GM12878 (cell line): ENCODE data around the gene SSH2. TPM values are rescaled to one million over a fixed set of nuclear protein-coding genes. Genes with fewer than 3 reads are reported as not detected.

Experiments used
- ATAC-seq: fragments of 200-7000 bp; cut with Tn5 transposase; 3 replicates; pipeline ENCODE4 v1.9.1; 2020; ENCODE audit warnings: mild to moderate bottlenecking, moderate library complexity
- BruUV-seq: library from RNA; stranded (reverse); fragments of 400-500 nt; replicated peaks from 2 replicates; lab custom pipeline; 2021; lab: Mats Ljungman, UMichigan
- CTCF ChIA-PET: fragments of 300-600 bp; sonication (Branson Sonifier 250); formaldehyde crosslinking; extraction: SDS; loops from one replicate; lab custom pipeline; 2021; ENCODE audit warnings: inconsistent platforms; lab: Yijun Ruan, JAX
- POLR2A ChIA-PET: fragments of 350-600 bp; formaldehyde crosslinking; extraction: SDS; loops from one replicate; lab custom pipeline; 2021; ENCODE audit warnings: inconsistent platforms; lab: Charles Lee
- RAD21 ChIA-PET: fragments of 300-600 bp; sonication (Branson Sonifier 250); formaldehyde crosslinking; loops from one replicate; lab custom pipeline; 2023; ENCODE audit warnings: antibody characterized with exemption; ENCODE audit not compliant: unreplicated experiment; lab: Charles Lee
- SMC1A ChIA-PET: fragments of 300-600 bp; sonication (Branson Sonifier 250); formaldehyde crosslinking; loops from one replicate; lab custom pipeline; 2023; ENCODE audit not compliant: unreplicated experiment, uncharacterized antibody; lab: Charles Lee
- DNase-seq: peaks from one replicate; pipeline ENCODE4 v3.0.0-alpha.2; 2011; ENCODE audit warnings: low read depth, low spot score
- FAIRE-seq: peaks from 3 replicates; lab custom pipeline; 2011; peaks lifted over from hg19 to GRCh38; lab: Jason Lieb, UNC
- H2AFZ ChIP-seq: 2 replicates; pipeline ENCODE4 v1.6.0; 2011; ENCODE audit warnings: low read depth, low read length, control low read depth; ENCODE audit not compliant: control insufficient read depth
- H3K27ac ChIP-seq: 2 replicates; pipeline ENCODE4 v1.5.1; 2011; ENCODE audit warnings: control low read depth; ENCODE audit not compliant: control insufficient read depth, insufficient read depth
- H3K27me3 ChIP-seq, 2 experiments: replicated peaks in 1 of 2; 2 replicates each; pipeline versions ENCODE4 v1.6.0 to v1.6.1; 2011; ENCODE audit warnings: low read length in 1 of 2; ENCODE audit not compliant: control insufficient read depth in 2 of 2, insufficient read depth in 2 of 2
- H3K36me3 ChIP-seq, 2 experiments: 2 replicates each; pipeline ENCODE4 v1.5.1; 2011; ENCODE audit warnings: low read length in 1 of 2; ENCODE audit not compliant: control insufficient read depth in 2 of 2, insufficient read depth in 2 of 2
- H3K4me1 ChIP-seq: 2 replicates; pipeline ENCODE4 v1.6.1; 2011; ENCODE audit warnings: mild to moderate bottlenecking, low read length, moderate library complexity, mixed read lengths; ENCODE audit not compliant: control insufficient read depth, insufficient read depth
- H3K4me2 ChIP-seq: 2 replicates; pipeline ENCODE4 v1.6.0; 2011; ENCODE audit warnings: control low read depth; ENCODE audit not compliant: control insufficient read depth, insufficient read depth
- H3K4me3 ChIP-seq: fragments of 200-600 bp; sonication (generic); 2 replicates; pipeline ENCODE4 v1.5.1; 2016
- H3K79me2 ChIP-seq: 2 replicates; pipeline ENCODE4 v1.6.0; 2011; ENCODE audit warnings: low read length; ENCODE audit not compliant: control insufficient read depth, insufficient read depth
- H3K9ac ChIP-seq: 2 replicates; pipeline ENCODE4 v1.8.0; 2011; ENCODE audit warnings: low read length, control low read depth, mixed read lengths; ENCODE audit not compliant: control insufficient read depth, insufficient read depth
- H3K9me3 ChIP-seq: replicated peaks from 3 replicates; pipeline ENCODE4 v1.5.1; 2011; ENCODE audit warnings: mild to moderate bottlenecking, low read length; ENCODE audit not compliant: control insufficient read depth, insufficient read depth
- H4K20me1 ChIP-seq: 2 replicates; pipeline ENCODE4 v1.6.0; 2011; ENCODE audit not compliant: control insufficient read depth, insufficient read depth
- CREM ChIP-seq: IDR thresholded peaks from 2 replicates; pipeline ENCODE4 v1.6.1; 2014; ENCODE audit warnings: antibody characterized with exemption, low read depth
- ETV6 ChIP-seq, 2 experiments: fragments of 450-650 bp in 1 of 2; IDR thresholded peaks in 1 of 2; conservative IDR thresholded peaks in 1 of 2; 2 replicates each; pipeline ENCODE4 v1.6.1; 2014; ENCODE audit warnings: antibody characterized with exemption in 1 of 2, borderline replicate concordance in 1 of 2, low read depth in 1 of 2, mild to moderate bottlenecking in 1 of 2, moderate library complexity in 1 of 2
- MXI1 ChIP-seq: fragments of 150-350 bp; IDR thresholded peaks from 2 replicates; pipeline ENCODE4 v1.6.1; 2011; ENCODE audit warnings: low read depth, mild to moderate bottlenecking, inconsistent platforms, low read length, improper control_type of control experiment
- POLR2AphosphoS2 ChIP-seq: IDR thresholded peaks from 2 replicates; pipeline ENCODE4 v1.6.1; 2011; ENCODE audit warnings: low read depth, mild to moderate bottlenecking, low read length, improper control_type of control experiment, moderate library complexity
- RCOR1 ChIP-seq: conservative IDR thresholded peaks from 2 replicates; pipeline ENCODE4 v1.6.1; 2012; ENCODE audit warnings: low read depth, low read length, improper control_type of control experiment
- RELB ChIP-seq: fragments of 450-650 bp; IDR thresholded peaks from 2 replicates; pipeline ENCODE4 v1.6.1; 2017; ENCODE audit warnings: low read depth, mild to moderate bottlenecking, moderate library complexity
- REST ChIP-seq: IDR thresholded peaks from 2 replicates; pipeline ENCODE4 v1.6.1; 2012; ENCODE audit warnings: mild to moderate bottlenecking, low read depth, low read length
- RUNX3 ChIP-seq: IDR thresholded peaks from 2 replicates; pipeline ENCODE4 v1.6.1; 2012; ENCODE audit warnings: low read length, inconsistent platforms
- SIX5 ChIP-seq: IDR thresholded peaks from 2 replicates; pipeline ENCODE4 v1.6.1; 2011; ENCODE audit warnings: mild to moderate bottlenecking, low read depth, low read length, moderate library complexity; ENCODE audit not compliant: severe bottlenecking
- SUZ12 ChIP-seq: fragments of 200-600 bp; sonication (generic); IDR thresholded peaks from one replicate; pipeline ENCODE4 v1.6.1; 2018; ENCODE audit warnings: antibody characterized with exemption, mild to moderate bottlenecking; ENCODE audit not compliant: unreplicated experiment
- WGBS: methylation state at CpG from one replicate; pipeline ENCODE4 v1.1.6; 2016; ENCODE audit warnings: low lambda C conversion rate; ENCODE audit not compliant: insufficient replicate concordance, insufficient coverage; ENCODE audit errors: missing lambda C conversion rate; 5-methylcytosine and 5-hydroxymethylcytosine counted together
- in situ Hi-C: fragments of 300-500 bp; cut with MboI; formaldehyde crosslinking; loops from 9 replicates; pipeline ENCODE4 v1.14.3; 2018; ENCODE audit warnings: mixed read lengths
- intact Hi-C: fragments of 100-400 bp; cut with micrococcal nuclease; formaldehyde crosslinking; loops from one replicate; pipeline ENCODE4 v1.14.2; 2022; ENCODE audit not compliant: unreplicated experiment
- polyA plus RNA-seq, 11 experiments: library from polyadenylated mRNA; depleted of rRNA in 4 of 11; unstranded in 6 of 11; stranded (reverse) in 5 of 11; fragments of >200 nt; fragmentation: Nextera tagmentation in 4 of 11; fragmentation: Illumina TruSeq in 1 of 11; extraction: Ambion mirVana in 4 of 11; extraction: Trizol in 1 of 11; gene quantifications; 1 replicate in 1 of 11; 2 replicates in 10 of 11; pipeline versions ENCODE4 v1.2.1 to v1.2.3, GENCODE V29; 2011 to 2016; ENCODE audit warnings: inconsistent platforms in 2 of 11, missing spikeins in 2 of 11, low read depth in 1 of 11
- total RNA-seq, 4 experiments: library from RNA; depleted of rRNA in 3 of 4; stranded (reverse); fragments of >200 nt in 3 of 4; fragmentation: Illumina TruSeq in 1 of 4; extraction: Trizol in 1 of 4; gene quantifications; 2 replicates each; pipeline versions ENCODE4 v1.2.1 to v1.2.3, GENCODE V29; 2013 to 2021

SSH2 gene
- total and polyA plus RNA-seq, 10 of the 15 experiments (the other 5 are each of a cell fraction or from before 2014, with no cell fraction given): 9.3 to 65.9 (median 34.0) TPM

- ChIA-PET RAD21 (no interaction called here), SMC1A (interaction anchor here (1.7 to 2.4 kb wide), 2 partner anchors 11 to 135 kb away, joined by 5 to 6 read pairs; no protein-coding TSS in a partner anchor), CTCF (interaction anchor here (0.7 to 1.2 kb wide), 3 partner anchors 14 to 216 kb away, joined by 3 to 6 read pairs (median 4); no protein-coding TSS in a partner anchor), POLR2A (no interaction called here)
- Histone ChIP-seq H2AFZ (no peak overlapping the region), H3K79me2 (no peaks in the 10 kb centered on the region), H3K36me3 (no peaks in the 10 kb centered on the region), H3K4me1 (no peaks in the 10 kb centered on the region), H3K27me3 (no peaks in the 10 kb centered on the region), H3K4me3 (no peak overlapping the region), H3K4me2 (no peak overlapping the region), H3K9ac (no peak overlapping the region), H3K9me3 (no peaks in the 10 kb centered on the region), H4K20me1 (no peaks in the 10 kb centered on the region), H3K27ac (no peak overlapping the region)
- FAIRE-seq: no peak
- in situ Hi-C loops (no loop called here), intact Hi-C loops (no loop called here)
- WGBS: 97% methylated on average over 2 of the region's 2 CpGs
- ATAC-seq: no peak
- no peak for DNase-seq
- no peak for TF ChIP-seq RELB
- TF ChIP-seq SUZ12: no peak
- no peak for TF ChIP-seq RUNX3
- TF ChIP-seq SIX5: no peak
- no peak for TF ChIP-seq RCOR1
- no peak for TF ChIP-seq POLR2AphosphoS2
- no peak for TF ChIP-seq CREM
- TF ChIP-seq REST: no peak
- no peak for TF ChIP-seq MXI1
- TF ChIP-seq ETV6 (conservative IDR thresholded peaks at IDR 0.05 in 1 of 2, IDR thresholded peaks at IDR 0.05 in 1 of 2; ENCODE audit: borderline replicate concordance in 1 of 2, low read depth in 1 of 2): no peak
- no TSS peak for BruUV-seq
Measured at GRCh38 chr17:29796652-29797051, 133.4 kb downstream of the SSH2 start.
